ENCODE data around the gene MAN1A1.

DNA sequence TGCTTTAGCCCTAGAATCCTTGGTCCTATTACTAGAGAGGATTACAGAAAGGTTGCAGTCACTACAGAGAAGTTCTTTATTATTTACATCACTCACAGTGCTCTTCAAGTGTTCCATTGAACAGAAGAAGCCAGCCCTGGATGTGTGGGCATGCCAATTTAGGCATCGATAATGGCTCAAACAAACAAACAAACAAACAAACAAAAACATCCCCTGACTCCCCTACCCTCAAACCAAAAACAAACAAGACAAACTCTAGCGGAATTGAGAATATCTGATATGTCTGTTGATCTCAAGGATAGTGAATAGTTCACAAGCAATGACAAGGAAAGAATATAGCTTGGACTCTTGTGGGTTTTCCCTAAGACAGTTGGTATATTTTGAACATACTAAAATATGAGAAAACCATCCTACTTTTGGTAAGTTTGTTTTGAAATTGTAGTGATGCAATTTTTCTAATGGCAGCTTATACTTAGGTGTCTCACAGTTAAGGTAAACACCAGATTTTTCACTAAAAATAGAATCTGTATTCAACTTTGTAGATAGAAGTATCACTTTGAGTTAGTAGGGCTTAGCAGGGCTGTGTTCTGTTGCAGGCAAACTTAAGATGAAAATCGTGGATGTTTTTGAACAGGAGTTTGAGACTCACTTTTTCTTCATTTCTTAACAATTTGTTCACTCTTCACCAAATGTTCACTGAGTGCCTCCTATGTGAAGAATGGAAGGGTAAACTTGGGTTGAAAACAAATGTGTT is 178.3 kb downstream of the MAN1A1 start:
- TF ChIP-seq POLR2A (IDR thresholded peaks at IDR 0.05), result no peak
- TF ChIP-seq, protein P1, sequence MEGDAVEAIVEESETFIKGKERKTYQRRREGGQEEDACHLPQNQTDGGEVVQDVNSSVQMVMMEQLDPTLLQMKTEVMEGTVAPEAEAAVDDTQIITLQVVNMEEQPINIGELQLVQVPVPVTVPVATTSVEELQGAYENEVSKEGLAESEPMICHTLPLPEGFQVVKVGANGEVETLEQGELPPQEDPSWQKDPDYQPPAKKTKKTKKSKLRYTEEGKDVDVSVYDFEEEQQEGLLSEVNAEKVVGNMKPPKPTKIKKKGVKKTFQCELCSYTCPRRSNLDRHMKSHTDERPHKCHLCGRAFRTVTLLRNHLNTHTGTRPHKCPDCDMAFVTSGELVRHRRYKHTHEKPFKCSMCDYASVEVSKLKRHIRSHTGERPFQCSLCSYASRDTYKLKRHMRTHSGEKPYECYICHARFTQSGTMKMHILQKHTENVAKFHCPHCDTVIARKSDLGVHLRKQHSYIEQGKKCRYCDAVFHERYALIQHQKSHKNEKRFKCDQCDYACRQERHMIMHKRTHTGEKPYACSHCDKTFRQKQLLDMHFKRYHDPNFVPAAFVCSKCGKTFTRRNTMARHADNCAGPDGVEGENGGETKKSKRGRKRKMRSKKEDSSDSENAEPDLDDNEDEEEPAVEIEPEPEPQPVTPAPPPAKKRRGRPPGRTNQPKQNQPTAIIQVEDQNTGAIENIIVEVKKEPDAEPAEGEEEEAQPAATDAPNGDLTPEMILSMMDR (IDR thresholded peaks at IDR 0.05), result no peak

Measured in right lobe of liver (tissue), 4 donors.